Naive thymus-derived CD4-positive, alpha-beta T cell (primary cell): ENCODE data around the gene TUT7. TPM values are rescaled to one million over a fixed set of nuclear protein-coding genes. Genes with fewer than 3 reads are reported as not detected.
A peak's percentile ranks its signal among the peaks of the same experiment; 100 is the strongest.
"Not testable (repeated sequence)": the region's sequence is repeated elsewhere in the genome, so short reads cannot be mapped to it uniquely, and the experiment has no call there.

Experiments used
- ATAC-seq: fragments of 150-1000 bp; cut with Tn5 transposase; 2 replicates; pipeline ENCODE4 v1.10.0; 2021; ENCODE audit warnings: mild to moderate bottlenecking, moderate library complexity
- CTCF ChIA-PET: fragments of 350-600 bp; sonication (Branson Sonifier 250); formaldehyde crosslinking; loops from one replicate; lab custom pipeline; 2021; ENCODE audit warnings: antibody characterized with exemption; lab: Charles Lee
- POLR2A ChIA-PET: fragments of 350-600 bp; sonication (Branson Sonifier 250); formaldehyde crosslinking; loops from one replicate; lab custom pipeline; 2021; ENCODE audit warnings: antibody characterized with exemption, inconsistent platforms; lab: Charles Lee
- DNase-seq, 9 donors: peaks; one replicate each; pipeline versions ENCODE4 v3.0.0 to v3.0.0-alpha.2; 2020 to 2022; ENCODE audit warnings: mixed read lengths in 1 of 9
- H3K27ac ChIP-seq: one replicate; pipeline ENCODE4 v1.7.0; 2013; ENCODE audit warnings: mild to moderate bottlenecking, low read depth, low read length, moderate library complexity
- H3K27me3 ChIP-seq, 2 donors: one replicate each; pipeline ENCODE4 v1.7.0; 2013; ENCODE audit warnings: low read length in 2 of 2, mild to moderate bottlenecking in 2 of 2, moderate library complexity in 2 of 2; ENCODE audit not compliant: control insufficient read depth in 2 of 2, insufficient read depth in 2 of 2
- H3K36me3 ChIP-seq, 3 experiments: 1 replicate in 2 of 3; 2 replicates in 1 of 3; pipeline ENCODE4 v1.7.0; 2013; ENCODE audit warnings: low read length in 3 of 3, mild to moderate bottlenecking in 3 of 3, moderate library complexity in 1 of 3; ENCODE audit not compliant: insufficient read depth in 3 of 3, control insufficient read depth in 2 of 3
- H3K4me1 ChIP-seq, 2 donors: one replicate each; pipeline ENCODE4 v1.7.0; 2013; ENCODE audit warnings: low read length in 2 of 2, mild to moderate bottlenecking in 2 of 2, moderate library complexity in 1 of 2; ENCODE audit not compliant: control insufficient read depth in 2 of 2, insufficient read depth in 2 of 2
- H3K4me3 ChIP-seq: 2 replicates; pipeline ENCODE4 v1.7.0; 2013; ENCODE audit warnings: mild to moderate bottlenecking, low read length
- H3K9me3 ChIP-seq, 3 experiments: 1 replicate in 2 of 3; 2 replicates in 1 of 3; pipeline ENCODE4 v1.7.0; 2013; ENCODE audit warnings: low read length in 3 of 3; ENCODE audit not compliant: control insufficient read depth in 2 of 3
- H3K27ac Mint-ChIP-seq, 9 donors: one replicate each; pipeline ENCODE4 v1.8.0; 2020 to 2022; ENCODE audit warnings: mixed read lengths in 9 of 9, mild to moderate bottlenecking in 8 of 9, moderate library complexity in 5 of 9, inconsistent platforms in 2 of 9
- H3K27me3 Mint-ChIP-seq, 5 donors: one replicate each; pipeline ENCODE4 v1.8.0; 2021 to 2022; ENCODE audit warnings: mixed read lengths in 5 of 5, mild to moderate bottlenecking in 1 of 5
- H3K36me3 Mint-ChIP-seq, 5 donors: one replicate each; pipeline ENCODE4 v1.8.0; 2020 to 2022; ENCODE audit warnings: mixed read lengths in 5 of 5, mild to moderate bottlenecking in 3 of 5, inconsistent platforms in 1 of 5
- H3K4me1 Mint-ChIP-seq, 7 donors: one replicate each; pipeline ENCODE4 v1.8.0; 2020 to 2022; ENCODE audit warnings: mixed read lengths in 7 of 7, mild to moderate bottlenecking in 3 of 7, inconsistent platforms in 1 of 7
- H3K4me3 Mint-ChIP-seq, 10 donors: one replicate each; pipeline ENCODE4 v1.8.0; 2020 to 2022; ENCODE audit warnings: mild to moderate bottlenecking in 10 of 10, mixed read lengths in 10 of 10, moderate library complexity in 6 of 10, inconsistent platforms in 2 of 10
- H3K9me3 Mint-ChIP-seq, 11 donors: one replicate each; pipeline ENCODE4 v1.8.0; 2020 to 2022; ENCODE audit warnings: mixed read lengths in 11 of 11, mild to moderate bottlenecking in 4 of 11, inconsistent platforms in 1 of 11, moderate library complexity in 1 of 11
- intact Hi-C, 2 donors: fragments of 100-400 bp; cut with micrococcal nuclease; formaldehyde crosslinking; loops; one replicate each; pipeline ENCODE4 v1.15.1; 2023
- polyA plus RNA-seq, 2 donors: library from polyadenylated mRNA; unstranded; fragments of 300-500 nt; fragmentation: Illumina TruSeq; gene quantifications; one replicate each; pipeline ENCODE4 v1.2.3, GENCODE V29; 2021
- total RNA-seq, 6 experiments: library from RNA in 5 of 6; stranded (reverse) in 5 of 6; gene quantifications; 1 replicate in 5 of 6; 2 replicates in 1 of 6; pipeline ENCODE4 v1.2.3 and lab custom pipeline; 2021 to 2026

Gene TUT7
- total and polyA plus RNA-seq, 7 experiments from 2014 or later, result 15.2 to 57.4 (median 41.9) TPM

GRCh38 chr9:86304236-86304730 lies 49.9 kb downstream of the TUT7 start:
- DNase-seq, result no peak
- Histone ChIP-seq H3K27ac (no peak overlapping the region), H3K4me1 (no peaks in the 10 kb centered on the region), H3K4me3 (no peak overlapping the region), H3K36me3 (peaks cover 20 to 69% (median 42%) of the 10 kb centered on the region in 3 experiments), H3K27me3 (no peaks in the 10 kb centered on the region), H3K9me3 (no peaks in the 10 kb centered on the region)
- no peak for ATAC-seq
- Mint-ChIP-seq H3K27ac (peak overlapping the region in 8 of 9 donors; percentile 14 to 84 (median 58)), H3K36me3 (peaks cover 8 to 51% (median 45%) of the 10 kb centered on the region in 5 donors), H3K9me3 (peaks cover 0 to 2% (median 0%) of the 10 kb centered on the region in 11 donors), H3K4me3 (peak overlapping the region in 1 of 10 donors; percentile 5), H3K27me3 (no peaks in the 10 kb centered on the region), H3K4me1 (peaks cover 9 to 37% (median 26%) of the 10 kb centered on the region in 7 donors)
- ChIA-PET CTCF (no interaction called here), POLR2A (interaction anchor here (1.2 kb wide), 1 partner anchor 22 kb away, joined by 5 read pairs; the partner anchor contains the start of gene ISCA1)
- intact Hi-C loops, result loop anchor here (5.0 kb wide), 1 partner anchor 33 kb away; no protein-coding TSS in a partner anchor

DNA sequence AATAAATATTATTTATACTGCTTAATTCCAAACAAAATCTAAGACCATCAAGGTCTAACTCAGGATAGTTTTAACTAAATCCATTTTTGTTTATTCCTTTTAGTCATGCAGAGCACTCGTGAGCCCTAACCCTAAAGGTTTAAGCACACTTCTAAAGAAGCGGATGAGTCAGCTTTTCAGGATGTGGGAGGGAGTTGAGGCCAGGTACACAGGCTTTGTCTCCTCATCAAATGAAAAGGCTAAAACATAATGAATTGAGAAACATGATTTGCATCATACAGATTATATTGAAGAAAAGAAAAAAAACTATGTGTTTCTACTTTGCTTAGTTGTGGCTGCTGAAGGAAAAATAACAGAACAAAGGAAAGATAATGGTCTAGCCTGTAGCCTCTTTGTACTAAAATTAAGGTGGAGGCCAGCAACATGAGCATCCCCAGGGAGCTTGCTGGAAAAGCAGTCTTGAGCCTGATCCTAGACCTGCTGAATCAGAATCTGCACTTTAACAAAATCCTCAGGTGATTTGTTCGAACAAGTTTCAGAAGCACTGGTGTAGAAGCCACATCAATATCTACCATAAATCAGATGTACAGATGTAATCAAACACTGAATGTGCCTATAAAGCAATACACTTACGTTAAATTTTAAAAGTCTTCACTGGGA lies 50.8 kb downstream of the TUT7 start:
- peak overlapping the region; percentile 34 for H3K27ac ChIP-seq
- ChIA-PET CTCF (no interaction called here), POLR2A (interaction anchor here (1.2 kb wide), 2 partner anchors 9 to 21 kb away, joined by 3 to 5 read pairs; partner anchors contain the start of gene ISCA1)
- H3K36me3 Mint-ChIP-seq, result peaks cover 8 to 50% (median 43%) of the 10 kb centered on the region in 5 donors
- peaks cover 0 to 2% (median 0%) of the 10 kb centered on the region in 11 donors for H3K9me3 Mint-ChIP-seq
- H3K27me3 Mint-ChIP-seq, result no peaks in the 10 kb centered on the region
- peak in 7 of 9 donors; percentile 8 to 45 (median 33) for DNase-seq
- peak overlapping the region in 7 of 10 donors; percentile 5 to 72 (median 42) for H3K4me3 Mint-ChIP-seq
- H3K27me3 ChIP-seq, result no peaks in the 10 kb centered on the region
- peak; percentile 79 for ATAC-seq
- no peaks in the 10 kb centered on the region for H3K4me1 ChIP-seq
- no peak overlapping the region for H3K4me3 ChIP-seq
- H3K4me1 Mint-ChIP-seq, result peaks cover 9 to 37% (median 26%) of the 10 kb centered on the region in 7 donors
- peaks cover 20 to 73% (median 43%) of the 10 kb centered on the region in 3 experiments for H3K36me3 ChIP-seq
- peak overlapping the region; percentile 37 to 87 (median 75) for H3K27ac Mint-ChIP-seq
- intact Hi-C loops, result loop anchor here (1.0 to 5.0 kb wide), 5 partner anchors 21 to 51 kb away; partner anchors contain the start of genes ISCA1 (in 2 of the 2) and TUT7 (in 1 of the 2)
- H3K9me3 ChIP-seq, result no peaks in the 10 kb centered on the region

- ATAC-seq (no peak), DNase-seq (no peak)
- Mint-ChIP-seq H3K4me3 (no peak overlapping the region), H3K27ac (peak overlapping the region in 4 of 9 donors; percentile 16 to 73 (median 51)), H3K4me1 (peaks cover 12 to 43% (median 26%) of the 10 kb centered on the region in 7 donors), H3K36me3 (peaks cover 8 to 57% (median 47%) of the 10 kb centered on the region in 5 donors), H3K9me3 (peaks cover 0 to 2% (median 0%) of the 10 kb centered on the region in 11 donors), H3K27me3 (no peaks in the 10 kb centered on the region)
- Histone ChIP-seq H3K4me1 (no peaks in the 10 kb centered on the region), H3K9me3 (no peaks in the 10 kb centered on the region), H3K27me3 (no peaks in the 10 kb centered on the region), H3K36me3 (peaks cover 16 to 72% (median 51%) of the 10 kb centered on the region in 3 experiments), H3K4me3 (no peak overlapping the region), H3K27ac (no peak overlapping the region)
- POLR2A ChIA-PET, result no interaction called here
- intact Hi-C loops, result loop anchor here (2.0 to 5.0 kb wide), 2 partner anchors 19 to 36 kb away; partner anchors contain the start of gene ISCA1 (in 1 of the 2)
- CTCF ChIA-PET, result no interaction called here
Observed at GRCh38 chr9:86301686-86302085, 52.5 kb downstream of the TUT7 start.

DNA sequence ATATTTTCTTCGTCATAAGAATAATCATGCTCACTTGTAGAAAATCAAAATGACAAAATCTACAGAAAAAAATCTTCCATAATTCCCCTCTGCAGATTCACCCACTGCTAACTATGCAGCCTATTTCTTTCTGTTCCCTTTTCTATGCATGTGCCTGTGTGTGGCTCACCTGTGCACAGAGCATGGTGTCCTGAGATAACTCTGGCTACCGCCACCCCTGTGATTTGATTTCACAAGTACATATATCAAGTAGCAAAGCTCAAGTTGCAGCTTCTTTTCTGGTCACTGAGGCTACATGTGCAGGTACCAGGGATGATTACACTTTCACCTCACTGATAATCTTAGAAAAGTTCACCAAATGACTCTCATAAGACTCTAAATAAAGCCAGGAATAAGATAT lies 53.5 kb downstream of the TUT7 start:
- Mint-ChIP-seq H3K36me3 (peaks cover 8 to 51% (median 44%) of the 10 kb centered on the region in 5 donors), H3K4me3 (no peak overlapping the region), H3K9me3 (peaks cover 0 to 2% (median 0%) of the 10 kb centered on the region in 11 donors), H3K27me3 (no peaks in the 10 kb centered on the region), H3K27ac (peak overlapping the region in 8 of 9 donors; percentile 3 to 76 (median 30)), H3K4me1 (peaks cover 12 to 42% (median 26%) of the 10 kb centered on the region in 7 donors)
- Histone ChIP-seq H3K27me3 (no peaks in the 10 kb centered on the region), H3K27ac (no peak overlapping the region), H3K4me1 (no peaks in the 10 kb centered on the region), H3K4me3 (no peak overlapping the region), H3K9me3 (no peaks in the 10 kb centered on the region), H3K36me3 (peaks cover 16 to 69% (median 46%) of the 10 kb centered on the region in 3 experiments)
- DNase-seq, result no peak
- intact Hi-C loops, result loop anchor here (5.0 kb wide), 1 partner anchor 37 kb away; no protein-coding TSS in a partner anchor
- ChIA-PET CTCF (no interaction called here), POLR2A (no interaction called here)
- ATAC-seq, result no peak

- POLR2A ChIA-PET, result no interaction called here
- peak overlapping the region; percentile 21 for H3K27ac ChIP-seq
- H3K36me3 Mint-ChIP-seq, result peaks cover 8 to 43% (median 39%) of the 10 kb centered on the region in 5 donors
- H3K27me3 Mint-ChIP-seq, result no peaks in the 10 kb centered on the region
- intact Hi-C loops, result no loop called here
- ATAC-seq, result no peak
- H3K9me3 ChIP-seq, result no peaks in the 10 kb centered on the region
- no peak overlapping the region for H3K4me3 ChIP-seq
- H3K4me1 ChIP-seq, result no peaks in the 10 kb centered on the region
- no peaks in the 10 kb centered on the region for H3K27me3 ChIP-seq
- H3K36me3 ChIP-seq, result peaks cover 16 to 61% (median 46%) of the 10 kb centered on the region in 3 experiments
- peak overlapping the region in 2 of 10 donors; percentile 11 to 13 for H3K4me3 Mint-ChIP-seq
- no peak for DNase-seq
- peaks cover 0 to 2% (median 0%) of the 10 kb centered on the region in 11 donors for H3K9me3 Mint-ChIP-seq
- CTCF ChIA-PET, result no interaction called here
- peak overlapping the region in 1 of 9 donors; percentile 43 for H3K27ac Mint-ChIP-seq
- H3K4me1 Mint-ChIP-seq, result peaks cover 11 to 31% (median 12%) of the 10 kb centered on the region in 7 donors
Observed at GRCh38 chr9:86298873-86299272, 55.3 kb downstream of the TUT7 start.

DNA sequence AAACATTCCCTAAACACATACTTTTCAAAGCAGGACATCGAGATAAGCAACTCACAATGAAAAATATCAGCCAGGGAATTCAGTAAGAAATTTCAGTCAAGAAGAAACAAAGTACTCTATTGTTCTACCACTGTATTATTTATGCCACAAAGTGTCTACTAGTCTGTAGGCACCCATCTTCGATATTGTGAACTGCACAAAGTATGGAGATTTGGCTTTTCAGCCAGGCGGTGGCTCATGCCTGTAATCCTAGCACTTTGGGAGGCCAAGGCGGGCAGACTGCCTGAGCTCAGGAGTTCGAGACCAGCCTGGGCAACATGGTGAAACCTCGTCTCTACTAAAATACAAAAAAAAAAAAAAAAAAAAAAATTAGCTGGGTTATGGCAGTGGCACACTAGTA lies 63.9 kb downstream of the TUT7 start:
- H3K9me3 ChIP-seq, ATAC-seq, POLR2A ChIA-PET, intact Hi-C loops, CTCF ChIA-PET, H3K4me3 ChIP-seq, H3K4me1 Mint-ChIP-seq, H3K4me3 Mint-ChIP-seq, H3K9me3 Mint-ChIP-seq, DNase-seq, H3K27ac ChIP-seq, H3K4me1 ChIP-seq, H3K27me3 ChIP-seq, H3K36me3 Mint-ChIP-seq, H3K27me3 Mint-ChIP-seq: not testable (repeated sequence)
- H3K27ac Mint-ChIP-seq, result peak overlapping the region in 1 of 9 donors; percentile 25
- peaks cover 0 to 12% (median 0%) of the 10 kb centered on the region in 3 experiments for H3K36me3 ChIP-seq
